DOHH2 (cell line): Measurements from ENCODE around the gene COL23A1.

ENCODE experiments used
- H3F3A ChIP-seq: fragments of 200-600 bp; sonication (generic), shearing (Covaris generic); 2 replicates; pipeline ENCODE4 v1.6.0; 2016; ENCODE audit warnings: antibody characterized with exemption, mild to moderate bottlenecking; ENCODE audit not compliant: control insufficient read depth, insufficient read depth
- H3K27ac ChIP-seq: fragments of 200-600 bp; sonication (generic); 2 replicates; pipeline ENCODE4 v1.5.1; 2014; ENCODE audit warnings: low read depth, mild to moderate bottlenecking, low read length, moderate library complexity
- H3K27me3 ChIP-seq: fragments of 200-600 bp; sonication (generic); 2 replicates; pipeline ENCODE4 v1.6.1; 2014; ENCODE audit warnings: mild to moderate bottlenecking, low read length, mixed read lengths; ENCODE audit not compliant: control insufficient read depth
- H3K36me3 ChIP-seq: fragments of 200-600 bp; sonication (generic); 2 replicates; pipeline ENCODE4 v1.6.1; 2014; ENCODE audit warnings: mild to moderate bottlenecking, low read length, moderate library complexity, mixed read lengths; ENCODE audit not compliant: control insufficient read depth
- H3K4me1 ChIP-seq: fragments of 200-600 bp; sonication (generic); 2 replicates; pipeline ENCODE4 v1.6.1; 2014; ENCODE audit warnings: mild to moderate bottlenecking, low read length, mixed read lengths; ENCODE audit not compliant: control insufficient read depth
- H3K4me2 ChIP-seq: fragments of 200-600 bp; sonication (generic); 2 replicates; pipeline ENCODE4 v1.6.0; 2014; ENCODE audit warnings: mild to moderate bottlenecking, low read length, moderate library complexity
- H3K4me3 ChIP-seq: fragments of 200-600 bp; sonication (generic); 2 replicates; pipeline ENCODE4 v1.5.1; 2014; ENCODE audit warnings: mild to moderate bottlenecking, low read length, mixed read lengths
- H3K79me2 ChIP-seq: fragments of 200-600 bp; sonication (generic); 2 replicates; pipeline ENCODE4 v1.6.1; 2014; ENCODE audit warnings: mild to moderate bottlenecking, low read length, mixed read lengths; ENCODE audit not compliant: control insufficient read depth
- H3K9me2 ChIP-seq: fragments of 200-600 bp; sonication (generic); replicated peaks from 2 replicates; pipeline ENCODE4 v1.6.1; 2014; ENCODE audit warnings: mild to moderate bottlenecking, low read length, mixed read lengths; ENCODE audit not compliant: control insufficient read depth
- H3K9me3 ChIP-seq: fragments of 200-600 bp; sonication (generic); 2 replicates; pipeline ENCODE4 v1.6.1; 2014; ENCODE audit warnings: antibody characterized with exemption, low read length, mixed read lengths; ENCODE audit not compliant: control insufficient read depth, insufficient read depth
- H4K20me1 ChIP-seq: fragments of 200-600 bp; sonication (generic); 2 replicates; pipeline ENCODE4 v1.6.0; 2014; ENCODE audit warnings: low read depth, mild to moderate bottlenecking, antibody characterized with exemption, low read length, moderate library complexity; ENCODE audit not compliant: control insufficient read depth, insufficient read depth
- CTCF ChIP-seq: fragments of 200-600 bp; sonication (generic); IDR thresholded peaks from one replicate; pipeline ENCODE4 v1.5.1; 2014; ENCODE audit warnings: antibody characterized with exemption, mild to moderate bottlenecking, low read depth, low read length; ENCODE audit not compliant: poor library complexity, severe bottlenecking
- EZH2phosphoT487 ChIP-seq: fragments of 200-600 bp; sonication (generic); IDR thresholded peaks from 2 replicates; pipeline ENCODE4 v1.6.1; 2017; ENCODE audit warnings: borderline replicate concordance, mild to moderate bottlenecking, antibody characterized with exemption, low read length, moderate library complexity, mixed read lengths

COL23A1 gene

GRCh38 chr5:178569485-178569884 lies 20.7 kb downstream of the COL23A1 start:
- TF ChIP-seq CTCF (no peak), EZH2phosphoT487 (no peak)
- no peaks in the 10 kb centered on the region for H3K9me2 ChIP-seq

GRCh38 chr5:178564811-178565550 lies 25.2 kb downstream of the COL23A1 start:
- Histone ChIP-seq H3K4me3 (no peak overlapping the region), H3K36me3 (no peaks in the 10 kb centered on the region)
- TF ChIP-seq CTCF (no peak), EZH2phosphoT487 (no peak)

More at GRCh38 chr5:178569485-178569884, 20.7 kb downstream of the COL23A1 start:
- Histone ChIP-seq H3K4me3 (no peak overlapping the region), H4K20me1 (no peaks in the 10 kb centered on the region), H3K27ac (no peak overlapping the region), H3K4me2 (no peak overlapping the region), H3K79me2 (no peaks in the 10 kb centered on the region), H3K36me3 (no peaks in the 10 kb centered on the region), H3K4me1 (no peaks in the 10 kb centered on the region), H3K27me3 (no peaks in the 10 kb centered on the region), H3F3A (no peaks in the 10 kb centered on the region), H3K9me3 (no peaks in the 10 kb centered on the region)

GRCh38 chr5:178564397-178564796 lies 25.8 kb downstream of the COL23A1 start:
- H3K27ac ChIP-seq: no peak overlapping the region
- no peaks in the 10 kb centered on the region for H3K79me2 ChIP-seq
- no peak overlapping the region for H3K4me2 ChIP-seq
- no peaks in the 10 kb centered on the region for H3F3A ChIP-seq
- no peak for TF ChIP-seq CTCF
- TF ChIP-seq EZH2phosphoT487: no peak
- H3K9me3 ChIP-seq: no peaks in the 10 kb centered on the region
- no peaks in the 10 kb centered on the region for H4K20me1 ChIP-seq
- H3K27me3 ChIP-seq: no peaks in the 10 kb centered on the region
- no peaks in the 10 kb centered on the region for H3K4me1 ChIP-seq
- no peak overlapping the region for H3K4me3 ChIP-seq
- H3K9me2 ChIP-seq: no peaks in the 10 kb centered on the region
- no peaks in the 10 kb centered on the region for H3K36me3 ChIP-seq

More at GRCh38 chr5:178564811-178565550, 25.2 kb downstream of the COL23A1 start:
- H4K20me1 ChIP-seq: no peaks in the 10 kb centered on the region
- H3K27ac ChIP-seq: no peak overlapping the region
- no peak overlapping the region for H3K4me2 ChIP-seq
- no peaks in the 10 kb centered on the region for H3K27me3 ChIP-seq
- H3K9me2 ChIP-seq: no peaks in the 10 kb centered on the region
- H3K4me1 ChIP-seq: no peaks in the 10 kb centered on the region
- H3F3A ChIP-seq: no peaks in the 10 kb centered on the region
- H3K79me2 ChIP-seq: no peaks in the 10 kb centered on the region
- H3K9me3 ChIP-seq: no peaks in the 10 kb centered on the region
